ENCODE data around the gene GABRR2.

Gene GABRR2

GRCh38 chr6:89330910-89331309 is 15.8 kb upstream of the GABRR2 start:
- TF ChIP-seq TCF4 (CRISPR knock-in tag; IDR thresholded peaks at IDR 0.05; ENCODE audit: borderline replicate concordance), result peak; percentile 77
- TF ChIP-seq PPARA (CRISPR knock-in tag; IDR thresholded peaks at IDR 0.05; ENCODE audit: borderline replicate concordance), result no peak
- TF ChIP-seq, protein P1, sequence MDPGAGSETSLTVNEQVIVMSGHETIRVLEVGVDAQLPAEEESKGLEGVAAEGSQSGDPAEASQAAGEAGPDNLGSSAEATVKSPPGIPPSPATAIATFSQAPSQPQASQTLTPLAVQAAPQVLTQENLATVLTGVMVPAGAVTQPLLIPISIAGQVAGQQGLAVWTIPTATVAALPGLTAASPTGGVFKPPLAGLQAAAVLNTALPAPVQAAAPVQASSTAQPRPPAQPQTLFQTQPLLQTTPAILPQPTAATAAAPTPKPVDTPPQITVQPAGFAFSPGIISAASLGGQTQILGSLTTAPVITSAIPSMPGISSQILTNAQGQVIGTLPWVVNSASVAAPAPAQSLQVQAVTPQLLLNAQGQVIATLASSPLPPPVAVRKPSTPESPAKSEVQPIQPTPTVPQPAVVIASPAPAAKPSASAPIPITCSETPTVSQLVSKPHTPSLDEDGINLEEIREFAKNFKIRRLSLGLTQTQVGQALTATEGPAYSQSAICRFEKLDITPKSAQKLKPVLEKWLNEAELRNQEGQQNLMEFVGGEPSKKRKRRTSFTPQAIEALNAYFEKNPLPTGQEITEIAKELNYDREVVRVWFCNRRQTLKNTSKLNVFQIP (CRISPR knock-in tag; IDR thresholded peaks at IDR 0.05; ENCODE audit: borderline replicate concordance, low read depth), result no peak
- no peak for TF ChIP-seq PATZ1 (CRISPR knock-in tag; IDR thresholded peaks at IDR 0.05; ENCODE audit: borderline replicate concordance)
- TF ChIP-seq ESRRG (CRISPR knock-in tag; IDR thresholded peaks at IDR 0.05), result no peak
- TF ChIP-seq OSR1 (CRISPR knock-in tag; IDR thresholded peaks at IDR 0.05), result no peak
- no peak for TF ChIP-seq TOX (CRISPR knock-in tag; IDR thresholded peaks at IDR 0.05; ENCODE audit: borderline replicate concordance)
- TF ChIP-seq GLIS3 (CRISPR knock-in tag; IDR thresholded peaks at IDR 0.05), result no peak
- peak; percentile 52; the same call in 1 of the 2 replicates for TF ChIP-seq ISL1 (CRISPR knock-in tag; IDR thresholded peaks at IDR 0.05)
- no peak for TF ChIP-seq ZFP3 (CRISPR knock-in tag; IDR thresholded peaks at IDR 0.05)
- TF ChIP-seq ZFP30 (CRISPR knock-in tag; IDR thresholded peaks at IDR 0.05), result no peak
- TF ChIP-seq ZNF70 (CRISPR knock-in tag; IDR thresholded peaks at IDR 0.05), result no peak
- TF ChIP-seq RARB (CRISPR knock-in tag; IDR thresholded peaks at IDR 0.05), result no peak
- TF ChIP-seq TSHZ2 (CRISPR knock-in tag; IDR thresholded peaks at IDR 0.05), result 0 out of 2 replicates have a peak, but pooled peaks have one; percentile 24
- TF ChIP-seq BACH2 (CRISPR knock-in tag; IDR thresholded peaks at IDR 0.05; ENCODE audit: borderline replicate concordance), result no peak
- no peak for TF ChIP-seq ZNF8 (CRISPR knock-in tag; IDR thresholded peaks at IDR 0.05)
- TF ChIP-seq ARNTL (CRISPR knock-in tag; IDR thresholded peaks at IDR 0.05; ENCODE audit: borderline replicate concordance, low read depth), result no peak
- TF ChIP-seq, protein P2, sequence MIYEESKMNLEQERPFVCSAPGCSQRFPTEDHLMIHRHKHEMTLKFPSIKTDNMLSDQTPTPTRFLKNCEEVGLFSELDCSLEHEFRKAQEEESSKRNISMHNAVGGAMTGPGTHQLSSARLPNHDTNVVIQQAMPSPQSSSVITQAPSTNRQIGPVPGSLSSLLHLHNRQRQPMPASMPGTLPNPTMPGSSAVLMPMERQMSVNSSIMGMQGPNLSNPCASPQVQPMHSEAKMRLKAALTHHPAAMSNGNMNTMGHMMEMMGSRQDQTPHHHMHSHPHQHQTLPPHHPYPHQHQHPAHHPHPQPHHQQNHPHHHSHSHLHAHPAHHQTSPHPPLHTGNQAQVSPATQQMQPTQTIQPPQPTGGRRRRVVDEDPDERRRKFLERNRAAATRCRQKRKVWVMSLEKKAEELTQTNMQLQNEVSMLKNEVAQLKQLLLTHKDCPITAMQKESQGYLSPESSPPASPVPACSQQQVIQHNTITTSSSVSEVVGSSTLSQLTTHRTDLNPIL (CRISPR knock-in tag; IDR thresholded peaks at IDR 0.05; ENCODE audit: low read depth), result no peak
- TF ChIP-seq ZC3H10 (CRISPR knock-in tag; IDR thresholded peaks at IDR 0.05), result no peak
- no peak for TF ChIP-seq CSDC2 (CRISPR knock-in tag; IDR thresholded peaks at IDR 0.05)
- no peak for TF ChIP-seq CSRNP3 (CRISPR knock-in tag; IDR thresholded peaks at IDR 0.05)
- TF ChIP-seq ZNF565 (CRISPR knock-in tag; conservative IDR thresholded peaks at IDR 0.05; ENCODE audit: low read depth), result no peak
- TF ChIP-seq SNAI2 (CRISPR knock-in tag; IDR thresholded peaks at IDR 0.05), result no peak
- ATAC-seq, result no peak

- TF ChIP-seq CSDC2 (CRISPR knock-in tag; IDR thresholded peaks at IDR 0.05), result no peak
- ATAC-seq, result no peak
Observed at GRCh38 chr6:89328976-89329375, 13.9 kb upstream of the GABRR2 start.

GRCh38 chr6:89324304-89324703 is 9.2 kb upstream of the GABRR2 start:
- TF ChIP-seq CSRNP3 (CRISPR knock-in tag; IDR thresholded peaks at IDR 0.05), result no peak
- no peak for TF ChIP-seq OSR1 (CRISPR knock-in tag; IDR thresholded peaks at IDR 0.05)
- TF ChIP-seq GLIS3 (CRISPR knock-in tag; IDR thresholded peaks at IDR 0.05), result no peak
- TF ChIP-seq, protein P1 (CRISPR knock-in tag; IDR thresholded peaks at IDR 0.05; ENCODE audit: borderline replicate concordance, low read depth), result no peak
- TF ChIP-seq CSDC2 (CRISPR knock-in tag; IDR thresholded peaks at IDR 0.05), result no peak
- no peak for TF ChIP-seq PPARA (CRISPR knock-in tag; IDR thresholded peaks at IDR 0.05; ENCODE audit: borderline replicate concordance)
- no peak for TF ChIP-seq ZC3H10 (CRISPR knock-in tag; IDR thresholded peaks at IDR 0.05)
- no peak for TF ChIP-seq BACH2 (CRISPR knock-in tag; IDR thresholded peaks at IDR 0.05; ENCODE audit: borderline replicate concordance)
- TF ChIP-seq ESRRG (CRISPR knock-in tag; IDR thresholded peaks at IDR 0.05), result no peak
- TF ChIP-seq ARNTL (CRISPR knock-in tag; IDR thresholded peaks at IDR 0.05; ENCODE audit: borderline replicate concordance, low read depth), result no peak
- no peak for TF ChIP-seq TOX (CRISPR knock-in tag; IDR thresholded peaks at IDR 0.05; ENCODE audit: borderline replicate concordance)
- no peak for TF ChIP-seq ZNF8 (CRISPR knock-in tag; IDR thresholded peaks at IDR 0.05)
- no peak for TF ChIP-seq SNAI2 (CRISPR knock-in tag; IDR thresholded peaks at IDR 0.05)
- TF ChIP-seq ZNF70 (CRISPR knock-in tag; IDR thresholded peaks at IDR 0.05), result no peak
- no peak for TF ChIP-seq ISL1 (CRISPR knock-in tag; IDR thresholded peaks at IDR 0.05)
- TF ChIP-seq TCF4 (CRISPR knock-in tag; IDR thresholded peaks at IDR 0.05; ENCODE audit: borderline replicate concordance), result no peak
- ATAC-seq, result no peak
